AG20443 (cell line): ENCODE results near the gene DKK3.

Experiments
- DNase-seq: peaks from one replicate; pipeline ENCODE4 v3.0.0; 2012; ENCODE audit warnings: low spot score, mixed read lengths

The DKK3 gene

GRCh38 chr11:12003815-12004214 is 4.6 kb downstream of the DKK3 start:
- DNase-seq, result no peak

- no peak for DNase-seq
Observed at GRCh38 chr11:12003336-12003735, 5.1 kb downstream of the DKK3 start.

GRCh38 chr11:12001186-12001585 is 7.2 kb downstream of the DKK3 start:
- DNase-seq, result no peak

GRCh38 chr11:11998091-11998781 is 10.2 kb downstream of the DKK3 start:
- DNase-seq, result peak; percentile 91

- DNase-seq, result no peak
Observed at GRCh38 chr11:11997049-11997322, 11.4 kb downstream of the DKK3 start.

GRCh38 chr11:11996321-11997048 is 11.9 kb downstream of the DKK3 start:
- DNase-seq, result no peak

- DNase-seq, result no peak
Observed at GRCh38 chr11:11995601-11996000, 12.8 kb downstream of the DKK3 start.

GRCh38 chr11:11993839-11994238 is 14.6 kb downstream of the DKK3 start:
- peak; percentile 84 for DNase-seq

- DNase-seq, result no peak
Observed at GRCh38 chr11:11992257-11993212, 15.9 kb downstream of the DKK3 start.

- DNase-seq, result peak; percentile 22
Observed at GRCh38 chr11:11989774-11990744, 18.4 kb downstream of the DKK3 start.

GRCh38 chr11:11988681-11989261 is 19.7 kb downstream of the DKK3 start:
- no peak for DNase-seq

GRCh38 chr11:11988099-11988651 is 20.3 kb downstream of the DKK3 start:
- peak; percentile 43 for DNase-seq

GRCh38 chr11:11987503-11988022 is 20.9 kb downstream of the DKK3 start:
- peak; percentile 25 for DNase-seq

- DNase-seq, result no peak
Observed at GRCh38 chr11:11985954-11986949, 22.2 kb downstream of the DKK3 start.

- peak; percentile 56 for DNase-seq
Observed at GRCh38 chr11:11985016-11985715, 23.3 kb downstream of the DKK3 start.

- DNase-seq, result no peak
Observed at GRCh38 chr11:11984563-11984962, 23.9 kb downstream of the DKK3 start.

- no peak for DNase-seq
Observed at GRCh38 chr11:11983427-11983826, 25.0 kb downstream of the DKK3 start.

- DNase-seq, result peak; percentile 36
Observed at GRCh38 chr11:11982975-11983374, 25.5 kb downstream of the DKK3 start.

- no peak for DNase-seq
Observed at GRCh38 chr11:11982461-11982860, 26.0 kb downstream of the DKK3 start.
